ENCODE results near the gene ZEB2. TPM values are rescaled to one million over a fixed set of nuclear protein-coding genes. Genes with fewer than 3 reads are reported as not detected.

ZEB2 gene
- total and polyA plus RNA-seq, 2 of the 13 experiments (the other 11 are each of a cell fraction or from before 2014, with no cell fraction given): 0.07 TPM; not detected in 1

DNA sequence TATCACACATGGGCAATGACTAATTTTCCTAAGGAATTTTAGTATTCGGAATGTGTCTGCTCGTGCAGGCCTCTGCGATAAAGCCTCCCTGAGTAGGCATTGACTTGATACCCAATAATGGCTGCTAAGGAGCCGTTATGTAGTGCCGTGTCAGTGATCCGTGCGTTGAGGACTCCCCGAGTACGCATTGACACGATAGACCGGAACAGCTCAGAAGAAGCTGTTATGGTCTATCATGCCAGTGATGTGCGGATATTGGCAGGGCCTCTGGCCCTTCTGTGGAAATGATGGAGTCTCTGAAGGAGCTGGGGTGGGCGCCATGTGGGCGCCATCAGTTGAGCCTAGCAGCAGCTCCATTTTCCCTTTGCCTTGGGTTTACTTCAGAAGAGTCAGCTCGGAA is 29.1 kb downstream of the ZEB2 start (continued):
- TF ChIP-seq ZSCAN21 (CRISPR knock-in tag; IDR thresholded peaks at IDR 0.05; ENCODE audit: borderline replicate concordance): no peak
- no peak for TF ChIP-seq SPEN (CRISPR knock-in tag; IDR thresholded peaks at IDR 0.05; ENCODE audit: low read depth)
- TF ChIP-seq, protein P1, sequence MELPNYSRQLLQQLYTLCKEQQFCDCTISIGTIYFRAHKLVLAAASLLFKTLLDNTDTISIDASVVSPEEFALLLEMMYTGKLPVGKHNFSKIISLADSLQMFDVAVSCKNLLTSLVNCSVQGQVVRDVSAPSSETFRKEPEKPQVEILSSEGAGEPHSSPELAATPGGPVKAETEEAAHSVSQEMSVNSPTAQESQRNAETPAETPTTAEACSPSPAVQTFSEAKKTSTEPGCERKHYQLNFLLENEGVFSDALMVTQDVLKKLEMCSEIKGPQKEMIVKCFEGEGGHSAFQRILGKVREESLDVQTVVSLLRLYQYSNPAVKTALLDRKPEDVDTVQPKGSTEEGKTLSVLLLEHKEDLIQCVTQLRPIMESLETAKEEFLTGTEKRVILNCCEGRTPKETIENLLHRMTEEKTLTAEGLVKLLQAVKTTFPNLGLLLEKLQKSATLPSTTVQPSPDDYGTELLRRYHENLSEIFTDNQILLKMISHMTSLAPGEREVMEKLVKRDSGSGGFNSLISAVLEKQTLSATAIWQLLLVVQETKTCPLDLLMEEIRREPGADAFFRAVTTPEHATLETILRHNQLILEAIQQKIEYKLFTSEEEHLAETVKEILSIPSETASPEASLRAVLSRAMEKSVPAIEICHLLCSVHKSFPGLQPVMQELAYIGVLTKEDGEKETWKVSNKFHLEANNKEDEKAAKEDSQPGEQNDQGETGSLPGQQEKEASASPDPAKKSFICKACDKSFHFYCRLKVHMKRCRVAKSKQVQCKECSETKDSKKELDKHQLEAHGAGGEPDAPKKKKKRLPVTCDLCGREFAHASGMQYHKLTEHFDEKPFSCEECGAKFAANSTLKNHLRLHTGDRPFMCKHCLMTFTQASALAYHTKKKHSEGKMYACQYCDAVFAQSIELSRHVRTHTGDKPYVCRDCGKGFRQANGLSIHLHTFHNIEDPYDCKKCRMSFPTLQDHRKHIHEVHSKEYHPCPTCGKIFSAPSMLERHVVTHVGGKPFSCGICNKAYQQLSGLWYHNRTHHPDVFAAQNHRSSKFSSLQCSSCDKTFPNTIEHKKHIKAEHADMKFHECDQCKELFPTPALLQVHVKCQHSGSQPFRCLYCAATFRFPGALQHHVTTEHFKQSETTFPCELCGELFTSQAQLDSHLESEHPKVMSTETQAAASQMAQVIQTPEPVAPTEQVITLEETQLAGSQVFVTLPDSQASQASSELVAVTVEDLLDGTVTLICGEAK (IDR thresholded peaks at IDR 0.05): no peak
- TF ChIP-seq, protein P1 (CRISPR knock-in tag; IDR thresholded peaks at IDR 0.05): no peak
- no peak for TF ChIP-seq FIP1L1 (IDR thresholded peaks at IDR 0.05; ENCODE audit: borderline replicate concordance, insufficient read depth, low read depth, low read length)
- TF ChIP-seq NFKBIZ (CRISPR knock-in tag; IDR thresholded peaks at IDR 0.05): no peak
- TF ChIP-seq, protein P2, sequence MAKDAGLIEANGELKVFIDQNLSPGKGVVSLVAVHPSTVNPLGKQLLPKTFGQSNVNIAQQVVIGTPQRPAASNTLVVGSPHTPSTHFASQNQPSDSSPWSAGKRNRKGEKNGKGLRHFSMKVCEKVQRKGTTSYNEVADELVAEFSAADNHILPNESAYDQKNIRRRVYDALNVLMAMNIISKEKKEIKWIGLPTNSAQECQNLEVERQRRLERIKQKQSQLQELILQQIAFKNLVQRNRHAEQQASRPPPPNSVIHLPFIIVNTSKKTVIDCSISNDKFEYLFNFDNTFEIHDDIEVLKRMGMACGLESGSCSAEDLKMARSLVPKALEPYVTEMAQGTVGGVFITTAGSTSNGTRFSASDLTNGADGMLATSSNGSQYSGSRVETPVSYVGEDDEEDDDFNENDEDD (CRISPR knock-in tag; IDR thresholded peaks at IDR 0.05; ENCODE audit: borderline replicate concordance): no peak
- TF ChIP-seq KLF6 (CRISPR knock-in tag; IDR thresholded peaks at IDR 0.05): no peak
- no peak for TF ChIP-seq PHF21A (CRISPR knock-in tag; IDR thresholded peaks at IDR 0.05)
- no peak for TF ChIP-seq JDP2 (CRISPR knock-in tag; IDR thresholded peaks at IDR 0.05; ENCODE audit: borderline replicate concordance)

Measured in HepG2 (cell line).